Measurements from ENCODE around the gene TMEM215. TPM values are rescaled to one million over a fixed set of nuclear protein-coding genes. Genes with fewer than 3 reads are reported as not detected.

Gene TMEM215
- total and polyA plus RNA-seq, 2 donors (not counting 1 experiment from before 2014, with no cell fraction given), result not detected

GRCh38 chr9:32776201-32776600 is 7.1 kb upstream of the TMEM215 start:
- Mint-ChIP-seq H3K27ac (no peak overlapping the region), H3K4me1 (no peaks in the 10 kb centered on the region), H3K27me3 (peaks cover 27% of the 10 kb centered on the region), H3K4me3 (no peak overlapping the region), H3K9me3 (ENCODE audit: insufficient read depth) (peaks cover 21% of the 10 kb centered on the region)
- ATAC-seq (ENCODE audit: low read depth), result no peak
- H3K27me3 ChIP-seq (replicated peaks in 1 of 4; ENCODE audit: control extremely low read depth in 1 of 4, control insufficient read depth in 3 of 4, insufficient read depth in 4 of 4, low read length in 3 of 4), result peaks cover 0 to 14% (median 7%) of the 10 kb centered on the region in 4 experiments
- peaks cover 0 to 7% (median 3%) of the 10 kb centered on the region in 3 donors for H3K9me3 ChIP-seq (ENCODE audit: control extremely low read depth in 1 of 3, control insufficient read depth in 2 of 3, insufficient read depth in 1 of 3, low read length in 2 of 3)
- H3K27ac ChIP-seq (ENCODE audit: low read length in 2 of 2), result no peak overlapping the region
- no peak overlapping the region for H3K9ac ChIP-seq (ENCODE audit: low read length)
- no peak overlapping the region for H3K4me3 ChIP-seq (ENCODE audit: control extremely low read depth in 1 of 5, extremely low read depth in 1 of 5, insufficient read depth in 1 of 5, low read depth in 2 of 5, low read length in 4 of 5)
- ChIA-PET CTCF (no interaction called here), POLR2A (no interaction called here)
- H3K79me2 ChIP-seq (ENCODE audit: control insufficient read depth, insufficient read depth, low read length), result no peaks in the 10 kb centered on the region
- no peaks in the 10 kb centered on the region for H4K20me1 ChIP-seq (ENCODE audit: control insufficient read depth, insufficient read depth, low read length, poor library complexity, severe bottlenecking)
- H3K36me3 ChIP-seq (replicated peaks in 1 of 2; ENCODE audit: control extremely low read depth in 1 of 2, control insufficient read depth in 1 of 2, extremely low read depth in 1 of 2, insufficient read depth in 2 of 2, low read length in 1 of 2), result no peaks in the 10 kb centered on the region
- WGBS (ENCODE audit: insufficient coverage), result 81% methylated on average over 1 of the region's 3 CpGs
- H3K4me1 ChIP-seq (ENCODE audit: control insufficient read depth in 2 of 2, insufficient read depth in 2 of 2, low read length in 2 of 2), result no peaks in the 10 kb centered on the region
- DNase-seq, result no peak
- no peak overlapping the region for H2AFZ ChIP-seq (ENCODE audit: insufficient read depth, low read depth, low read length, poor library complexity, severe bottlenecking)
- no peak overlapping the region for H3K4me2 ChIP-seq (replicated peaks; ENCODE audit: low read depth, low read length, poor library complexity, severe bottlenecking)
- intact Hi-C loops (cut with micrococcal nuclease), result no loop called here
- TF ChIP-seq CTCF (IDR thresholded peaks at IDR 0.05) (no peak), EZH2 (IDR thresholded peaks at IDR 0.05; ENCODE audit: borderline replicate concordance, insufficient read depth, low read depth, low read length, poor library complexity, severe bottlenecking) (no peak)

- H3K27ac ChIP-seq (ENCODE audit: low read length in 2 of 2), result no peak overlapping the region
- Mint-ChIP-seq H3K4me3 (no peak overlapping the region), H3K27me3 (peaks cover 50% of the 10 kb centered on the region), H3K4me1 (no peaks in the 10 kb centered on the region), H3K9me3 (ENCODE audit: insufficient read depth) (no peaks in the 10 kb centered on the region), H3K27ac (no peak overlapping the region)
- no peaks in the 10 kb centered on the region for H3K4me1 ChIP-seq (ENCODE audit: control insufficient read depth in 2 of 2, insufficient read depth in 2 of 2, low read length in 2 of 2)
- peaks cover 0 to 16% (median 0%) of the 10 kb centered on the region in 3 donors for H3K9me3 ChIP-seq (ENCODE audit: control extremely low read depth in 1 of 3, control insufficient read depth in 2 of 3, insufficient read depth in 1 of 3, low read length in 2 of 3)
- H3K4me3 ChIP-seq (ENCODE audit: control extremely low read depth in 1 of 5, extremely low read depth in 1 of 5, insufficient read depth in 1 of 5, low read depth in 2 of 5, low read length in 4 of 5), result no peak overlapping the region
- H3K27me3 ChIP-seq (replicated peaks in 1 of 4; ENCODE audit: control extremely low read depth in 1 of 4, control insufficient read depth in 3 of 4, insufficient read depth in 4 of 4, low read length in 3 of 4), result peaks cover 0 to 37% (median 21%) of the 10 kb centered on the region in 4 experiments
- CTCF ChIA-PET, result no interaction called here
- DNase-seq (no peak), ATAC-seq (ENCODE audit: low read depth) (no peak)
- WGBS (ENCODE audit: insufficient coverage), result 13% methylated on average over 41 of the region's 45 CpGs
- no peak overlapping the region for H3K9ac ChIP-seq (ENCODE audit: low read length)
- no peaks in the 10 kb centered on the region for H3K36me3 ChIP-seq (replicated peaks in 1 of 2; ENCODE audit: control extremely low read depth in 1 of 2, control insufficient read depth in 1 of 2, extremely low read depth in 1 of 2, insufficient read depth in 2 of 2, low read length in 1 of 2)
- TF ChIP-seq EZH2 (IDR thresholded peaks at IDR 0.05; ENCODE audit: borderline replicate concordance, insufficient read depth, low read depth, low read length, poor library complexity, severe bottlenecking) (no peak), CTCF (IDR thresholded peaks at IDR 0.05) (no peak)
- no peak overlapping the region for H2AFZ ChIP-seq (ENCODE audit: insufficient read depth, low read depth, low read length, poor library complexity, severe bottlenecking)
- no peaks in the 10 kb centered on the region for H3K79me2 ChIP-seq (ENCODE audit: control insufficient read depth, insufficient read depth, low read length)
- H3K4me2 ChIP-seq (replicated peaks; ENCODE audit: low read depth, low read length, poor library complexity, severe bottlenecking), result no peak overlapping the region
- POLR2A ChIA-PET, result no interaction called here
- H4K20me1 ChIP-seq (ENCODE audit: control insufficient read depth, insufficient read depth, low read length, poor library complexity, severe bottlenecking), result no peaks in the 10 kb centered on the region
- intact Hi-C loops (cut with micrococcal nuclease), result no loop called here
Measured at GRCh38 chr9:32782476-32783167, 718 bp upstream of the TMEM215 start.

Data from B cell (primary cell).